Measurements from ENCODE around the gene RASSF10.

RASSF10 gene

GRCh38 chr11:13013054-13013488 is 4.0 kb downstream of the RASSF10 start:
- DNase-seq (ENCODE audit: low spot score), result no peak
- ChIA-PET CTCF (interaction anchor here (0.8 to 1.1 kb wide), 2 partner anchors 49 to 121 kb away, joined by 3 to 4 read pairs; no protein-coding TSS in a partner anchor), POLR2A (ENCODE audit: low non-redundant PET) (no interaction called here)
- no peak overlapping the region for H3K27ac ChIP-seq
- TF ChIP-seq CTCF (conservative IDR thresholded peaks at IDR 0.05; ENCODE audit: low read depth), result no peak

- POLR2A ChIA-PET (ENCODE audit: low non-redundant PET), result no interaction called here
- H3K27ac ChIP-seq, result no peak overlapping the region
- TF ChIP-seq CTCF (conservative IDR thresholded peaks at IDR 0.05; ENCODE audit: low read depth), result no peak
- CTCF ChIA-PET, result interaction anchor here (0.8 kb wide), 1 partner anchor 44 kb away, joined by 3 read pairs; no protein-coding TSS in a partner anchor
- no peak for DNase-seq (ENCODE audit: low spot score)
Observed at GRCh38 chr11:13015753-13016152, 6.6 kb downstream of the RASSF10 start.

- DNase-seq (ENCODE audit: low spot score), result no peak
- CTCF ChIA-PET, result interaction anchor here (0.5 to 0.8 kb wide), 2 partner anchors 44 to 122 kb away, joined by 3 read pairs; no protein-coding TSS in a partner anchor
- H3K27ac ChIP-seq, result no peak overlapping the region
- TF ChIP-seq CTCF (conservative IDR thresholded peaks at IDR 0.05; ENCODE audit: low read depth), result no peak
- POLR2A ChIA-PET (ENCODE audit: low non-redundant PET), result no interaction called here
Observed at GRCh38 chr11:13016415-13016814, 7.3 kb downstream of the RASSF10 start.

GRCh38 chr11:13019313-13019712 is 10.2 kb downstream of the RASSF10 start:
- no peak overlapping the region for H3K27ac ChIP-seq
- ChIA-PET CTCF (no interaction called here), POLR2A (ENCODE audit: low non-redundant PET) (no interaction called here)
- no peak for DNase-seq (ENCODE audit: low spot score)
- no peak for TF ChIP-seq CTCF (conservative IDR thresholded peaks at IDR 0.05; ENCODE audit: low read depth)

GRCh38 chr11:13023423-13023822 is 14.3 kb downstream of the RASSF10 start:
- TF ChIP-seq CTCF (conservative IDR thresholded peaks at IDR 0.05; ENCODE audit: low read depth), result no peak
- no peak for DNase-seq (ENCODE audit: low spot score)
- CTCF ChIA-PET, result interaction anchor here (0.6 kb wide), 1 partner anchor 290 kb away, joined by 3 read pairs; no protein-coding TSS in a partner anchor
- H3K27ac ChIP-seq, result no peak overlapping the region
- POLR2A ChIA-PET (ENCODE audit: low non-redundant PET), result no interaction called here

GRCh38 chr11:13026722-13027121 is 17.6 kb downstream of the RASSF10 start:
- ChIA-PET POLR2A (ENCODE audit: low non-redundant PET) (no interaction called here), CTCF (no interaction called here)
- TF ChIP-seq CTCF (conservative IDR thresholded peaks at IDR 0.05; ENCODE audit: low read depth), result no peak
- H3K27ac ChIP-seq, result no peak overlapping the region
- no peak for DNase-seq (ENCODE audit: low spot score)
